HS-27A (cell line): ENCODE data around the gene TCF4.

Experiments used
- DNase-seq: peaks from one replicate; pipeline ENCODE4 v3.0.0-alpha.2; 2012; ENCODE audit warnings: low read depth, missing footprints

TCF4 gene

DNA sequence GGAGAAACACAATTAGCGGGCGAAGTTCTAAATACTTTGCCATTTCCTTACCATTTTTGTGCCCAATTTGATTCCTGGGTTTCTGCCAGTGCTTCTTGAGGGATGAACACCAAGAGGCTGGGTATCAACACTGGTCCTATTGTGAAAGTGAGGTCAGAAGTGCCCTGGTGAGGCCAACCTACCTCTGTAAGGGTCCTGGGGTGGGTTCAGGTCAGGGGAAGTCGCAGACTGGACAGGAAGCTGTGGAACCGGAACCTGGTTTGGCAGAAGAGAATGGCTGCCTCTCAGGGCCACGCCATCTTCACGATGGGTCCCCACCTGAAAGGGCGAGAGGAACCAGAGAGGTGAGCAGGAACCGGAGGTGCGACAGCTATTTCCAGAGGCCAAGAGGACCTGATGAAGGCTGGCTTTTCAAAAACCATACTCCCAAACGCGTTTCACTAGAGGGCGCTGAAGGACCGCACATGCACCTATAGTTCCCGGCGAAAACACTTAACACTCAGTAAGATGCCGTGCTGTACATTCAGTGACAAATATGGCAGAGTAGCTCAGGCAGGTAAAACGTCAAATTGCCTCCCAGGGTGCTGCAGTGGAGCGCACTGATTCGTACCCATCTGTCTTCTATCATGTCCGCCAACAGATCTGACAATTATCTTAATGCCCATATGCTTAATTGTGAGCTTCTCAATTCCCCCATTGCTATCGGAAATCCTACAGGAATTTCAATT, 353.5 kb downstream of the TCF4 start:
- peak; percentile 42 for DNase-seq

DNA sequence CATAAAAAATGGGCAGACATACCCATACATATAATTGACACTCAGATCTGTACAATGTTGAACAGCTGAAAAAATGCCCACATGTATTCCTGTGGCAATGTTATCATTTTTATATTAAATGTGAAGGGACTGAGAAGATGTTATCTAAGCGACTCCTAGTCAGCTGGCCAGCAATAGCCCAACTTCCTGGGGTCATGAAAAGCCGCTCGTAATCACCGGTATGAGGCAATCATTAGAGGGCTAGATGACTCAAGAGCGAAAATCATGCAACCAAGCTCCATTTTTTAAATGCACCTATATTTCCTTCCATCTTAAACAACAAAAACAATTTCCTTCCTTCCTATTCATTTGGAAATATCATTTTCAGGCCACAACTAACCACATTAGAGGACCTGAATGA, 354.1 kb downstream of the TCF4 start:
- DNase-seq = no peak

DNA sequence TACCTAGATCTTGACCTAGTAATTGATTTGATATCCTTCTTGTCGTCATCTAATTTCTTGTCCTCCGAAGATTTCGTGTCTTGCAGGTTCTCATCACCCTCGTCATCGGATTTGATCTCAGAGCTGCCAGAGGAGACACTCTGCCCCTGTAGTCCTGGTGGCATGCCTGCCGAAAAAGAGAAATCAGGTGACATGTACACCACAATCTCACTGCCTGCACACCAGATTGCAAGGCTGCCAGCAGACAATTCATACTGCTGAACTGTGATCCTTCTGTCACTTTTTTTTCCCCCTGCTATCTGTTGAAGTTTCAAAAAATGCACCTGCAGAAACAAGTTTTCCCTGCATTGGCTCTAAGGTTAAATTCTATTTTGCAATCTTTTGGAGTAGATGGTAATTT, 355.5 kb downstream of the TCF4 start:
- DNase-seq = no peak

DNA sequence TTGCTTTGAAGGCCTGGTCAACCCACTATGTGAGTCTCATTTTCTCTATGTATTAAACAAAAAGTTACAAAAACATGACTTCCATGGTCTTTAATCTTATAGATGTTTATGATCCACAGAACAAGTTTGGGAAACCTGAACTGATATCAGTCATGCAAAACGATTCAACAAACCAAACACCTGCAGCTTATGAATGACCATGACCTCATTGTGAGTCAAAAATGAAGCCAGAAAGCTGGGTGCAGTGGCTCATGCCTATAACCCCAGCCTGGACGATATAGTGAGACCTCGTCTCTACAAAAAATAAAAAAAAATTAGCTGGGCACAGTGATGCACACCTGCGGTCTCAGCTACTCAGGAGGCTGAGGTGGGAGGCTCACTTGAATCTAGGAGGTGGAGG, 358.3 kb downstream of the TCF4 start:
- no peak for DNase-seq

GRCh38 chr18:55228707-55229106, 359.3 kb downstream of the TCF4 start:
- no peak for DNase-seq

- no peak for DNase-seq
These were observed 359.8 kb downstream of the TCF4 start for GRCh38 chr18:55228191-55228590.

DNA sequence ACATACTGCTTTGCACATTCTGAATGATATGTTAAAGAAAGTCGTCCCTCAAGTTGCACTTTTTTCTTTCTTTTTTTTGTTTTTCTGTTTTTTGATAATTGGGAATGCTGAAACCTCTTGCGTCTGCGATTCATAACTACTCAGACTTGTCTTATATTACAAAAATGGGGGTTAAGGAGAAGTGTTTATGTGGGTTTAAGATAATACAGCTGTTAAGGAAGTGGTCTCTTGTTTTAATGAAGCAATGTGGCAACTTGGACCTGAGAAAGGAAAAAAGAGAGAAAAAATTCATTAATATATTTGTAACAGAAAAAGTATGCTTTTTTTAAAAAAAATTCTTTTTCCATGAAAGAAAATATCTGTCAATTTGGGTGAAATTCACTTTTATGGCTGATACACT, 360.2 kb downstream of the TCF4 start:
- no peak for DNase-seq

DNA sequence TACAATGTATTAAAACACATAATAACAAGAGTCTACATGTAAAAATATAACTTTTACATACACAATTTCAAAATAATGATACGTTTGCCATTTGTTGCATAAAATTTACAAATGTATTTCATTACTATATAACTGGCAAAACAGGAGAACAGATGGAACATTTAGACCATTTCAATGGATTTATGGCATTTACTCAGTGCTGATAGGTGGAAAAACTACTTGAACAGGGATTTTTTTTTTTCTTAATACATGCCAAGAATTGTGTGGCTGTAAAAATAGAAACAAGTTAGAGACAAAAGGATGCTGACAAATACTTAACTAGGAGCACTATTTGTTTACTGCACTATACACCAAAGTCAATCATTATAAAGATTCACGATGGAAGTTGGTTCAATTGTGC, 361.9 kb downstream of the TCF4 start:
- DNase-seq = no peak

- DNase-seq = no peak
These were observed 363.8 kb downstream of the TCF4 start for GRCh38 chr18:55224086-55224625.

DNA sequence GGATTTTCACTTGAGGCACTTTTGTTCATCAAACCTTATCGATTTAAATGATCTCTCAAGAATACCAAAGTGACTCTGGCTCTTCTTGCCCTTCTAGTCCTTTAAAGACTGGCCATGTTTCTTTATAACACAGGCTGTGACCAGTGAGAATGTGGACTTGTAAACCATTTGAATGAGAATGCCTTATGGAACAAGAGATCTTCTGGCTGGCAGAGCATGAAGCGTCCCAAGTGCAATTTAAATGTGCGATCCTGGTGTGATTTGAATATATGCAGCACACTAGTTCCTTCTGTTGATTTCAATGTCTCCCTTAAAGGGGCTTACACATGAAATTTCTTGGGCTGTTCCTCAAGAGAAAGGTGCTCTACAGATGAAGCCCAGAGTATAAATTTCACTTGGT, 366.4 kb downstream of the TCF4 start:
- DNase-seq = no peak

- DNase-seq = no peak
These were observed 367.5 kb downstream of the TCF4 start for GRCh38 chr18:55220523-55220922.

GRCh38 chr18:55219823-55220222, 368.2 kb downstream of the TCF4 start:
- no peak for DNase-seq

GRCh38 chr18:55219059-55219458, 368.9 kb downstream of the TCF4 start:
- no peak for DNase-seq

DNA sequence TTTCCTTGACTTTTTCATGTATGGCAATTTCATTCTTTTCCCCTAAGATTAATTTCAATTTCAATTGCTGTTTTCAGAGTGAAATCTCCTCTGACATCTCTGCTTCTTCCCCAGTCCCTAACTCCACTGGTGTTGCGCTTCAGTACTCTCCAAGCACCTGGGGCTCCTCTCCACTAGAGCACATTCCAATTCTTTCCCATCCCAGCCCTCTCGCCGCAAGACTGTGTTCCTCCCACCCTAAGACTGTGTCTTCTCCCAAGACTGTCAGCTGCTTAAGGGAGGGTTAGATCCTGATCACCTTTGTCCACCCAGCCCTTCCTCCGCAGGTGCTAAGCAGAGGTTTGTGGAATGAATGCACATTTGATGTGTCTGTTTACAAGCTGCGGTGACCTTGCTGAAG, 373.0 kb downstream of the TCF4 start:
- no peak for DNase-seq

GRCh38 chr18:55214534-55214933, 373.5 kb downstream of the TCF4 start:
- DNase-seq = no peak

DNA sequence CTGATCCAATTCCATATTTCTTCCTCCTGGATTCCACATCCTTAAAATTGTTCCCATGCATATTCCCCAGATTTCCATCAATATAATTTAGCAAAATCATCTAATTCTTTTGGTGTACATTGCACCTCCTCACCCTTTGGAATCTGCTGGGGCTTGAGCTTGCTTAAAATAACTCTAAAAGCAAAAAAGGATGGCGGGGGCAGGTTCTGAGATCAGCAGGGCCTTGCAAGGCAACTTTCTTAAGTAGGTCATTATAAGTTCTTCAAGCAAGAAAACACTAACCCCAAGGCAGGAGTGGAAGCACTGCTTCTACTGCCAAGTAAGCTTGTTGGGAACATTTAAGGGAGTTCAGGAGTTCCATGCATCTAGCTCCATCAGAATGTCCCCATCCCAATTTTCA, 374.4 kb downstream of the TCF4 start:
- DNase-seq = no peak

DNA sequence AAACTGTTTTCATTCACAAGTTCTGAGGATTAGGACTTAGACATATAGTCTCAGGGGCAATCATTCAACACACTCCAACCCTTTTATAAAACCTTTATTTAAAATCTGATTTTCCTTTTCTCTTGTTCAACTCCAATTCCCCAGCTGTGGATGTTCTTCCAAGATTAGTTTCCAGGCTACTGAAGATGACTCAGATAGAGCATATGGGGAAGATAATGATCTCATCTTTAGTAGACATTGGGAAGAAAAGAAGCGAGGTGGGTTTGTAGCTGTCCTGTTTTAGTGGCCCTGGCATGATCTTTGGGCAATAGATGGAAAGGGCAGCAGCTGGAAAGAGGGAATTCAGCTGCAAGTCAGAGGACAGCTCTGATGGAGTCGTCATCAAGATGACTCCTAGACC, 381.1 kb downstream of the TCF4 start:
- DNase-seq = no peak

- DNase-seq = no peak
These were observed 385.6 kb downstream of the TCF4 start for GRCh38 chr18:55202232-55202917.

- no peak for DNase-seq
These were observed 388.6 kb downstream of the TCF4 start for GRCh38 chr18:55199291-55199963.

DNA sequence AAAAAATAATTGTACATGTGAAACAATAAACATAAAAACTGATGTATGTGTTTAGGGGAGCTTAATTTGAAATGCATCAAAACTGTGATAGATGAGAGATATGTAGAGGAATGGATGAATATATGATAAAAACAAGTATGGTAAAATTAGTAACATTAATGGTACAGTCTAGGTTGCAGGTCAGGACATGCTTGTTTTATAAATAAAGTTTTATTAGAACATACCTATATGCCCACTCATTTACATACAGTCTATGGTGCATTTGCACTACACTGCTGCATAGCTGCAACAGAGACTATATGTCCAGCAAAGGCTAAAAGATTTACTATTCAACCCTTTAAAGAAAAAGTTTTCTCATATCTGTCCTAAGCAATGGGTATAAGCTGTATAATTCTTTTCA, 392.1 kb downstream of the TCF4 start:
- DNase-seq = no peak

GRCh38 chr18:55189972-55190371, 398.0 kb downstream of the TCF4 start:
- no peak for DNase-seq

DNA sequence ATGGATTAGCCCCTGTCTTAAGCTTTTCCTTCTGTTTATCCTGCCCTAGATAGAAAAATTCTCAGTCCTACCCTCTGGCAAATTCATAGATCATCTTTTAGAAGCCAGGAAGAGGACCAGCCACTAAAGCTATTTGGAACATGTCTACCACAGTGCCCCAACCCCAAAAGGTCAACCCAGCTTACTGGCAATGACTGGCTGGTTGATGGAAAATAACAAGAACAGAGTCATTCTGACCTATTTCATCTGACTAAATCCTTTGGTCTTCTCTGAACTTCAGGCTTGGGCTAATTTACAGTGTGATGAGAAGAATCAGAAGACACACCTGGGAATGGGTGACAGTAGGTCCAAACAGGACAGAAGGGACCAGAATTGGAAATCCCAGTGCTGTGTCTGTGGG, 401.4 kb downstream of the TCF4 start:
- DNase-seq = no peak

DNA sequence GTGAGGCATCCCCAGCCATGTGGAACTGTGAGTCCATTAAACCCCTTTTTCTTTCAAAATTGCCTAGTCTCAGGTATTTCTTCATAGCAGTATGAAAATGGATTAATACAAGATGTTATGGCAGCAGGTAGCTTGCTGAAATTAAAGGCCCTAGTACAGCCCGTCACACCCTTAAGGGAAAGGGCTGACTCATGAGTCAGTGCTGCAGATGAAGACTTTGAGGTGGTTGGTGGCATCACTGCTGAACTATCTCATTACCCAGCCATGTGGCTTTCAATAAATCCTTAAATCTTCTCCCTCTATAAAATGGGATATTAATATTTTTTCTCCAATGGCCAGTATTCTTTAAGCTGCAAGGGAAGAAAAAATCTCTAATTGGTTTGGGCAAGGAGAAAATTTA, 402.6 kb downstream of the TCF4 start:
- DNase-seq = no peak
